SK-N-SH (cell line): ENCODE data around the gene MINDY4. TPM values are rescaled to one million over a fixed set of nuclear protein-coding genes. Genes with fewer than 3 reads are reported as not detected.

Source experiments
- CTCF ChIA-PET: fragments of 300-600, 350-600 bp; formaldehyde crosslinking; extraction: SDS; loops from one replicate; lab custom pipeline; 2021; lab: Yijun Ruan, JAX
- POLR2A ChIA-PET: fragments of 350-600 bp; sonication (Branson Sonifier 250); formaldehyde crosslinking; extraction: SDS; loops from one replicate; lab custom pipeline; 2020; ENCODE audit warnings: antibody characterized with exemption, inconsistent platforms; lab: Yijun Ruan, JAX
- DNase-seq: peaks from one replicate; pipeline ENCODE4 v3.0.0; 2012
- H2AFZ ChIP-seq: fragments of 200-600 bp; sonication (generic); 2 replicates; pipeline ENCODE4 v1.8.1; 2016; ENCODE audit warnings: antibody characterized with exemption, mild to moderate bottlenecking, low read depth
- H3F3A ChIP-seq: fragments of 200-600 bp; sonication (generic); replicated peaks from 2 replicates; pipeline ENCODE3; 2016; ENCODE audit warnings: antibody characterized with exemption, mild to moderate bottlenecking; ENCODE audit not compliant: insufficient read depth
- H3K27ac ChIP-seq, 2 experiments: fragments of 200-500 bp in 1 of 2; fragments of 200-600 bp in 1 of 2; sonication (Bioruptor generic) in 1 of 2; sonication (generic), shearing (Covaris generic) in 1 of 2; 2 replicates each; pipeline versions ENCODE4 v1.5.1 to v1.6.1; 2014 to 2016; ENCODE audit warnings: low read depth in 2 of 2, inconsistent platforms in 1 of 2, low read length in 1 of 2, mild to moderate bottlenecking in 1 of 2, mixed read lengths in 1 of 2
- H3K27me3 ChIP-seq: fragments of 200-600 bp; sonication (generic), shearing (Covaris generic); 2 replicates; pipeline ENCODE4 v1.6.1; 2016; ENCODE audit warnings: mixed run types; ENCODE audit not compliant: insufficient read depth
- H3K36me3 ChIP-seq, 2 experiments: fragments of 200-500 bp in 1 of 2; fragments of 200-600 bp in 1 of 2; sonication (Bioruptor generic) in 1 of 2; sonication (generic) in 1 of 2; replicated peaks in 1 of 2; 2 replicates each; pipeline versions ENCODE3 to v1.5.1; 2014 to 2016; ENCODE audit warnings: low read length in 1 of 2, mild to moderate bottlenecking in 1 of 2; ENCODE audit not compliant: insufficient read depth in 2 of 2, control insufficient read depth in 1 of 2
- H3K4me1 ChIP-seq, 2 experiments: fragments of 200-500 bp in 1 of 2; fragments of 200-600 bp in 1 of 2; sonication (Bioruptor generic) in 1 of 2; sonication (generic), shearing (Covaris generic) in 1 of 2; 2 replicates each; pipeline versions ENCODE4 v1.5.1 to v1.6.1; 2014 to 2016; ENCODE audit warnings: low read depth in 1 of 2, low read length in 1 of 2, mixed run types in 1 of 2; ENCODE audit not compliant: insufficient read depth in 2 of 2, control insufficient read depth in 1 of 2
- H3K4me2 ChIP-seq: fragments of 200-600 bp; sonication (generic), shearing (Covaris generic); 2 replicates; pipeline ENCODE4 v1.6.1; 2017; ENCODE audit warnings: mixed run types
- H3K4me3 ChIP-seq, 2 experiments: fragments of 200-500 bp in 1 of 2; fragments of 200-600 bp in 1 of 2; sonication (Bioruptor generic) in 1 of 2; sonication (generic), shearing (Covaris generic) in 1 of 2; 2 replicates each; pipeline versions ENCODE4 v1.5.1 to v1.8.1; 2014 to 2016; ENCODE audit warnings: low read depth in 2 of 2, inconsistent platforms in 1 of 2, low read length in 1 of 2, mild to moderate bottlenecking in 1 of 2, mixed read lengths in 1 of 2, moderate library complexity in 1 of 2
- H3K79me2 ChIP-seq: fragments of 200-600 bp; sonication (generic); 2 replicates; pipeline ENCODE4 v1.8.1; 2017; ENCODE audit warnings: mild to moderate bottlenecking; ENCODE audit not compliant: insufficient read depth
- H3K9ac ChIP-seq: fragments of 200-600 bp; sonication (generic); 2 replicates; pipeline ENCODE4 v1.6.1; 2017; ENCODE audit warnings: mixed run types
- H3K9me2 ChIP-seq: fragments of 200-600 bp; sonication (generic); 2 replicates; pipeline ENCODE4 v1.6.1; 2017; ENCODE audit warnings: mixed run types
- H3K9me3 ChIP-seq: fragments of 200-600 bp; sonication (generic); 2 replicates; pipeline ENCODE4 v1.6.1; 2017; ENCODE audit warnings: mixed run types, mild to moderate bottlenecking, moderate library complexity
- H4K20me1 ChIP-seq: fragments of 200-600 bp; sonication (generic); 2 replicates; pipeline ENCODE4 v1.6.1; 2017; ENCODE audit warnings: mild to moderate bottlenecking, mixed run types; ENCODE audit not compliant: insufficient read depth
- ELF1 ChIP-seq: IDR thresholded peaks from 2 replicates; pipeline ENCODE4 v1.4.0; 2012
- EP300 ChIP-seq, 2 experiments: IDR thresholded peaks; 2 replicates each; pipeline versions ENCODE4 v1.4.0 to v1.6.1; 2012; ENCODE audit warnings: borderline replicate concordance in 1 of 2, low read depth in 1 of 2, low read length in 1 of 2
- EZH2phosphoT487 ChIP-seq: fragments of 200-600 bp; sonication (generic); IDR thresholded peaks from 2 replicates; pipeline ENCODE4 v1.6.1; 2017; ENCODE audit warnings: low read depth, mixed run types, mild to moderate bottlenecking, antibody characterized with exemption, moderate library complexity, borderline replicate concordance
- FOSL2 ChIP-seq: IDR thresholded peaks from 2 replicates; pipeline ENCODE4 v1.4.0; 2012; ENCODE audit warnings: low read depth, mild to moderate bottlenecking, moderate library complexity, borderline replicate concordance
- FOXJ3 ChIP-seq: sonication (generic); formaldehyde crosslinking; IDR thresholded peaks from 2 replicates; pipeline ENCODE4 v1.5.1; 2020; ENCODE audit warnings: mild to moderate bottlenecking, missing genetic modification reagents
- GABPA ChIP-seq: IDR thresholded peaks from 2 replicates; pipeline ENCODE4 v1.4.0; 2012; ENCODE audit warnings: low read depth, mild to moderate bottlenecking
- GATA2 ChIP-seq: sonication (generic); formaldehyde crosslinking; IDR thresholded peaks from 2 replicates; pipeline ENCODE4 v1.5.0; 2020; ENCODE audit warnings: mild to moderate bottlenecking, missing genetic modification reagents
- NFIC ChIP-seq: IDR thresholded peaks from 2 replicates; pipeline ENCODE4 v1.4.0; 2012; ENCODE audit warnings: borderline replicate concordance
- RCOR1 ChIP-seq: fragments of 150-350 bp; IDR thresholded peaks from 2 replicates; pipeline ENCODE4 v1.6.1; 2017; ENCODE audit warnings: antibody characterized with exemption, low read length
- SMC3 ChIP-seq: IDR thresholded peaks from 2 replicates; pipeline ENCODE4 v1.6.1; 2012; ENCODE audit warnings: low read depth, low read length, improper control_type of control experiment
- TAF1 ChIP-seq: IDR thresholded peaks from 2 replicates; pipeline ENCODE4 v1.6.1; 2012; ENCODE audit warnings: low read depth, mild to moderate bottlenecking, low read length, moderate library complexity, borderline replicate concordance
- TCF12 ChIP-seq: IDR thresholded peaks from 2 replicates; pipeline ENCODE4 v1.4.0; 2012
- TEAD4 ChIP-seq: IDR thresholded peaks from 2 replicates; pipeline ENCODE4 v1.4.0; 2012; ENCODE audit warnings: mild to moderate bottlenecking, borderline replicate concordance; ENCODE audit not compliant: insufficient read depth
- WGBS: methylation state at CpG from one replicate; pipeline ENCODE4 v1.1.6; 2017; ENCODE audit warnings: low lambda C conversion rate; 5-methylcytosine and 5-hydroxymethylcytosine counted together
- polyA plus RNA-seq, 3 experiments: library from polyadenylated mRNA; depleted of rRNA; stranded (reverse); fragments of >200 nt; gene quantifications; 2 replicates each; pipeline ENCODE4 v1.2.3, GENCODE V29; 2012
- TF ChIP-seq, protein P1 (sequence below): fragments of 200-600 bp; sonication (generic); IDR thresholded peaks from 2 replicates; pipeline ENCODE4 v1.6.1; 2017; ENCODE audit warnings: antibody characterized with exemption, mild to moderate bottlenecking, moderate library complexity
- TF ChIP-seq, protein P2 (sequence below): IDR thresholded peaks from 2 replicates; pipeline ENCODE4 v1.4.0; 2012; ENCODE audit warnings: low read depth

Gene MINDY4
- polyA plus RNA-seq, 1 of the 3 experiments (the other 2 are of a cell fraction): 1.8 TPM

GRCh38 chr7:30866939-30867338 is 95.7 kb downstream of the MINDY4 start:
- Histone ChIP-seq H4K20me1 (no peaks in the 10 kb centered on the region), H3K4me1 (peaks cover 18 to 43% of the 10 kb centered on the region in 2 experiments; a peak in 3 of 4 replicates), H2AFZ (no peak overlapping the region), H3K9me3 (no peaks in the 10 kb centered on the region), H3K27ac (no peak overlapping the region), H3K4me2 (no peak overlapping the region), H3K27me3 (no peaks in the 10 kb centered on the region), H3K36me3 (no peaks in the 10 kb centered on the region), H3K9ac (no peak overlapping the region), H3F3A (peaks cover 7% of the 10 kb centered on the region), H3K4me3 (no peak overlapping the region), H3K9me2 (no peaks in the 10 kb centered on the region), H3K79me2 (no peaks in the 10 kb centered on the region)
- no peak for DNase-seq
- ChIA-PET POLR2A (no interaction called here), CTCF (interaction anchor here (0.7 to 1.7 kb wide), 5 partner anchors 19 to 256 kb away, joined by 3 to 4 read pairs (median 4); no protein-coding TSS in a partner anchor)
- no peak for TF ChIP-seq TCF12
- TF ChIP-seq TAF1: no peak
- TF ChIP-seq, protein P1, sequence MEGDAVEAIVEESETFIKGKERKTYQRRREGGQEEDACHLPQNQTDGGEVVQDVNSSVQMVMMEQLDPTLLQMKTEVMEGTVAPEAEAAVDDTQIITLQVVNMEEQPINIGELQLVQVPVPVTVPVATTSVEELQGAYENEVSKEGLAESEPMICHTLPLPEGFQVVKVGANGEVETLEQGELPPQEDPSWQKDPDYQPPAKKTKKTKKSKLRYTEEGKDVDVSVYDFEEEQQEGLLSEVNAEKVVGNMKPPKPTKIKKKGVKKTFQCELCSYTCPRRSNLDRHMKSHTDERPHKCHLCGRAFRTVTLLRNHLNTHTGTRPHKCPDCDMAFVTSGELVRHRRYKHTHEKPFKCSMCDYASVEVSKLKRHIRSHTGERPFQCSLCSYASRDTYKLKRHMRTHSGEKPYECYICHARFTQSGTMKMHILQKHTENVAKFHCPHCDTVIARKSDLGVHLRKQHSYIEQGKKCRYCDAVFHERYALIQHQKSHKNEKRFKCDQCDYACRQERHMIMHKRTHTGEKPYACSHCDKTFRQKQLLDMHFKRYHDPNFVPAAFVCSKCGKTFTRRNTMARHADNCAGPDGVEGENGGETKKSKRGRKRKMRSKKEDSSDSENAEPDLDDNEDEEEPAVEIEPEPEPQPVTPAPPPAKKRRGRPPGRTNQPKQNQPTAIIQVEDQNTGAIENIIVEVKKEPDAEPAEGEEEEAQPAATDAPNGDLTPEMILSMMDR: no peak
- TF ChIP-seq FOXJ3 (CRISPR knock-in tag): no peak
- no peak for TF ChIP-seq GABPA
- TF ChIP-seq ELF1: no peak
- 92% methylated on average over 7 of the region's 7 CpGs for WGBS

- 100% methylated on average over 1 of the region's 1 CpG for WGBS
- CTCF ChIA-PET: interaction anchor here (1.3 to 1.7 kb wide), 3 partner anchors 18 to 256 kb away, joined by 3 to 4 read pairs (median 3); no protein-coding TSS in a partner anchor
Measured at GRCh38 chr7:30867483-30867882, 96.3 kb downstream of the MINDY4 start.

GRCh38 chr7:30869794-30870611 is 98.8 kb downstream of the MINDY4 start:
- Histone ChIP-seq H4K20me1 (no peaks in the 10 kb centered on the region), H3K79me2 (no peaks in the 10 kb centered on the region), H3K4me1 (peaks cover 18 to 24% of the 10 kb centered on the region in 2 experiments; a peak in 3 of 4 replicates), H3F3A (peaks cover 7% of the 10 kb centered on the region), H3K9me3 (no peaks in the 10 kb centered on the region), H3K27ac (peak overlapping the region; percentile 45 to 68), H3K4me2 (peak overlapping the region; percentile 45), H3K4me3 (peak overlapping the region in 1 of 2 experiments; percentile 21; a peak in 1 of 4 replicates), H3K27me3 (no peaks in the 10 kb centered on the region), H3K9ac (no peak overlapping the region), H2AFZ (no peak overlapping the region), H3K36me3 (peaks cover 0 to 10% of the 10 kb centered on the region in 2 experiments), H3K9me2 (no peaks in the 10 kb centered on the region)
- CTCF ChIA-PET: interaction anchor here (0.7 to 1.5 kb wide), 8 partner anchors 14 to 236 kb away, joined by 3 to 8 read pairs (median 3); no protein-coding TSS in a partner anchor
- DNase-seq: peak; percentile 78
- POLR2A ChIA-PET: interaction anchor here (0.6 to 1.0 kb wide), 2 partner anchors 16 to 29 kb away, joined by 3 read pairs; no protein-coding TSS in a partner anchor
- 35% methylated on average over 12 of the region's 13 CpGs for WGBS
- TF ChIP-seq, protein P2, sequence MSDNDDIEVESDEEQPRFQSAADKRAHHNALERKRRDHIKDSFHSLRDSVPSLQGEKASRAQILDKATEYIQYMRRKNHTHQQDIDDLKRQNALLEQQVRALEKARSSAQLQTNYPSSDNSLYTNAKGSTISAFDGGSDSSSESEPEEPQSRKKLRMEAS: peak; percentile 90
- TF ChIP-seq, protein P1: peak; percentile 13; the same call in 1 of the 2 replicates
- TF ChIP-seq SMC3 (no peak), FOSL2 (peak; percentile 93), RCOR1 (no peak; the same call in 1 of the 2 replicates), GATA2 (CRISPR knock-in tag) (peak; percentile 78), EP300 (IDR thresholded peaks at IDR 0.05; ENCODE audit: borderline replicate concordance in 1 of 2, low read depth in 1 of 2, low read length in 1 of 2) (peak; percentile 38 to 92; a peak in 2 of 4 replicates), NFIC (peak; percentile 97), TCF12 (peak; percentile 87), TEAD4 (peak; percentile 89; the same call in 1 of the 2 replicates)

More at GRCh38 chr7:30867483-30867882, 96.3 kb downstream of the MINDY4 start:
- peaks cover 0 to 5% of the 10 kb centered on the region in 2 experiments for H3K36me3 ChIP-seq
- no peaks in the 10 kb centered on the region for H4K20me1 ChIP-seq
- no peak overlapping the region for H2AFZ ChIP-seq
- POLR2A ChIA-PET: interaction anchor here (0.8 kb wide), 1 partner anchor 12 kb away, joined by 3 read pairs; no protein-coding TSS in a partner anchor
- peaks cover 7% of the 10 kb centered on the region for H3F3A ChIP-seq
- no peaks in the 10 kb centered on the region for H3K27me3 ChIP-seq
- no peak overlapping the region for H3K4me2 ChIP-seq
- peaks cover 18 to 38% of the 10 kb centered on the region in 2 experiments; a peak in 3 of 4 replicates for H3K4me1 ChIP-seq
- H3K27ac ChIP-seq: no peak overlapping the region
- no peaks in the 10 kb centered on the region for H3K79me2 ChIP-seq
- TF ChIP-seq EZH2phosphoT487 (no peak), TCF12 (no peak)
- DNase-seq: no peak
- no peak overlapping the region for H3K9ac ChIP-seq
- no peaks in the 10 kb centered on the region for H3K9me2 ChIP-seq
- H3K9me3 ChIP-seq: no peaks in the 10 kb centered on the region
- no peak overlapping the region for H3K4me3 ChIP-seq
